ENCODE measurements around the gene MITF.

GRCh38 chr3:69948246-69948862 lies 209.1 kb downstream of the MITF start:
- no peak for TF ChIP-seq POLR2A (IDR thresholded peaks at IDR 0.05; ENCODE audit: low read depth, low read length)
- TF ChIP-seq TAF1 (IDR thresholded peaks at IDR 0.05; ENCODE audit: borderline replicate concordance, low read depth, low read length) = no peak
- TF ChIP-seq POLR2AphosphoS5 (IDR thresholded peaks at IDR 0.05; ENCODE audit: low read depth, low read length) = no peak
